KG1 (cell line): ENCODE measurements around the gene DEXI.
A peak's percentile ranks its signal among the peaks of the same experiment; 100 is the strongest.

Source experiments
- DNase-seq: peaks from one replicate; lab custom pipeline; 2025; lab: John Stamatoyannopoulos, UW

DEXI gene

DNA sequence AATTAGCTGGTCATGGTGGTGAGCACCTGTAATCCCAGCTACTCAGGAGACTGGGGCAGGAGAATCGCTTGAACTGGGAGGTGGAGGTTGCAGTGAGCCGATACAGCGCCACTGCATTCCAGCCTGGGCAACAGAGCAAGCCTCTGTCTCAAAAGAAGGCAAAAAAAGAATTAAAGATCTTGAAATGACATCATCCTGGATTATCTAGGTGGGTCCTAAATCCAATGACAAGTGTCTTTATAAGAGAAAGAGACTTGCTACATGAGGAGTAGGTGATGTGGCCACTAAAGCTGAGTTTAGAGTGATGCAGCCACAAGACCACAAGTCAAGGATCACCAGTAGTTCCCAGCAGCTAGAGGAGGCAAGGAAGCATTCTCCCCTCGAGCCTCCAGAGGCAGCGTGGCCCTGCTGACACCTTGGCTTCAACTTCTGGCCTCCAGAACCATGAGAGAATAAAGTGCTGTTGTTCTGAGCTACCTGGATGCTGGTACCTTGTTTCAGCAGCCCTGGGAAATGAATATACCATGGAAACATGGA, 49.4 kb downstream of the DEXI start:
- DNase-seq, result no peak

GRCh38 chr16:10889855-10890254, 52.4 kb downstream of the DEXI start:
- DNase-seq, result no peak

GRCh38 chr16:10888320-10888937, 53.8 kb downstream of the DEXI start:
- DNase-seq, result no peak

GRCh38 chr16:10885246-10885645, 57.0 kb downstream of the DEXI start:
- no peak for DNase-seq

DNA sequence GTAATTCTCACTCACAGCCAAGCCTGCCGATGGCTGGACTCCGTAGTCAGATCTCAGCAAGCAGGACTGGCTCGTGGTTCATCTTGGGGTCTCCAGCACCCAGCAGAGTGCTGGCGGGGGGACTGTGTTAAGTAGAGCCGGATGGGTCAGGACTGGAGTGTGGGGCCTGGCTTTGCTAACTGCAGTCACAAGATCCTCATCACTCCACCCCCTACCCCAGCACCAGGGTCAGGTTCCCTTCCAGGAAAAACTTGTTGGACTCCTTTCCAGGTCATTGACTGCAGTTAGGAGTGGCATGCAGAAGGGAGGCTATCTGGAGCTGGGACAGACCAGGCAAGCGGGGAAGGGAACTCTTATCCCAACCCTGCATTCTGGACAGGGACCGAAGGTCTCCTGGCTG, 59.3 kb downstream of the DEXI start:
- no peak for DNase-seq

DNA sequence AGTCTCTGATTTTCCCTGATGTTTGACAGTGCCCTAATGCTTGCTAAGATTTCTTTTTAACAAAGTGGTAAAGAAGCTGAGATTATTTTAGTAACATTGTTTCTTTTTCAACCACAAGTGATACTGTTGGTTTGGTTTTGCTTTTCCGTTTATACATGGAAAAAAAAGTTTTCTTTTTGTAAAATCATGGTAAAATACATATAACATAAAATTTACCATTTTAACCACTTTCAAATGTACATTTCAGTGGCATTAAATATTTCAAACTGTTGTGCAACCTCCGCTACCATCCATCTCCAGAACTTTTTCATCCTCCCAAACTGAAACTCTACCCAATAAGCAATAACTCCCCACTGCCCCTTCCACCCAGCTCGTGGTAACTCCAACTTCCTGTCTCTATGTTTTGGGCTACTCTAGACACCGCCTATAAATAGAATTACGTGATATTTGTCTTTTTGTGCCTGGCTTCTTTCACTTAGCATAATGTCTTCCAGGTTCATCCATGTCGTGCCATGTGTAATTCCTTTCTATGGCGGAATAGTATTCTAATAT, 60.7 kb downstream of the DEXI start:
- DNase-seq, result no peak

DNA sequence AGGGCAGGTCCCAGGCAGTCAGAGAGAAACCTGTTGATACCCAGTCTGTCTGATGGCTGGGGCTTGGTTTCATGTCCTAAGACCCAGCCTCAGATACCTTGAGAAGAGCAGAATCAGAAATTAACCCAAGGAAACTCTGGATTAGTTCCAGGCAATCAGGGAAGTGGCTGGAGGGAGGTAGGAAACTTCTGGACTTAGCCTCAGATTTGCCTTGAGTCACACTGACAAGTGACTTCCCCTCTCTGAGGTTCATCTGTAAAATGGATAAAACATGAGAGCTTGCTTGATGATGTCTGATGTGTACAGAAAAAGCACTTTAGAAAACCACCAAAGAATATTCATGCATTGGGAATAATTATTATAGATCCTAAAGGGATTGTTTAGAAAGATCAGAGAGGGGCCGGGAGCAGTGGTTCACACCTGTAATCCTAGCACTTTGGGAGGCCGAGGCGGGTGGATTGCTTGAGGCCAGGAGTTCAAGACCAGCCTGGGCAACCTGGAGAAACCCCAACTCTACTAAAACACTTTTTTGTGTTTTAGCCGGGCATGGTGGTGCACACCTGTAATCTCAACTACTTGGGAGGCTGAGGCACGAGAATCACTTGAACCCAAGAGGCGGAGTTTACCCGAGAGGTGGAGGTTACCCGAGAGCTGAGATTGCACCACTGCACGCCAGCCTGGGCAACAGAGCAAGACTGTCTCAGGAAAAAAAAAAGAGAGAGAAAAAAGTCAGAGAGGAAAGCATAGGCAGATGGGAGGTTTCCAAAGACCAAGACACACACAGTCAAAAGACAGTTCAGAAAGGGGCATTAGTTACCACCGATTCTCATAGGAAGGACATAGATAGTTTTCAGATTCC, 61.4 kb downstream of the DEXI start:
- peak; percentile 39 for DNase-seq

DNA sequence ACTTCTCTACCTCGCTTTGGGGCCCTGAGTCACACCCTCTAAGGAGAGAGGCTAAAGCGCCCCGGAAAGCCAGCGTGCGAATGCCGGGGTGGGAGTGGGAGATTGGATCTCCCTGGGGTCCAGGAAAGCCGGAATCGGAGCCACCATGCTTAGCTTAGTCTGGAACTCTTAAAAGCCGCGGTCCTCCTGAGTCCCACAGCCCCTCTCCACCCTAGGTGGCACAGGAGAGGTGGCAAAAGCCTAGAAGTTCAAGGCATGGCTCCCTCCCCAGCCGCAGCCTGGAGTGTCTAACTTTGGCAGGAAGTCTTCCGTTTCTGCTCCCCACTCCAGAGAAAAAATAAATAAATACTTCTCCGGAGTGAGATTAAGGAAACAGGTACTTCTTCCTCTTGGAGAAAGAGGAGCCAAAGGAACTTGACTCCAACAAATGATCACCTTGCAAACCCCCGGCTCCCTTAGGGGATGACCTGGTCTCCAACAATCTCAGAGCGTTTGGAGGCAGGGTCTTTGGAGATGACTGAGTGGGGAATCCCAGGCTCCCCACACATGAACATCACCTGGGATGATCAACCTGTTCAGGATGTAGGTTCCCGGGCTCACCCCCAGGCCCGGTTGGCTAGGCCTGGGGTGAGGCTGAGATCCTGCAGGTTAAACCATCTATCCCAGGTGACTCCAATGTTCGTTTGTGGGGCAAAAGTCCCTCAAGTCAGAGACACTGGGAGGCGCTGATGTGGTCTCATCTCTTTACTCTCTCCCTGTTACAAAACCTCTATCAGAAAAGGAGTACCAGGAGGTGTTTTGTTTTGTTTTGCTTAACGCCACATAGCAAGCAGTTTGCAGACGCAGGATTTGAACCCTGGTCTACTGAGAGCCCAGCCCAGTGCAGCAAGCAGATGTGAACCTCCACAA, 62.3 kb downstream of the DEXI start:
- DNase-seq, result no peak
